Measurements from ENCODE around the gene PRKCE. TPM values are rescaled to one million over a fixed set of nuclear protein-coding genes. Genes with fewer than 3 reads are reported as not detected.

Gene PRKCE
- total RNA-seq, 2 donors from 2014 or later, result 7.3 to 20.8 TPM

- H3K36me3 ChIP-seq (replicated peaks in 1 of 2; ENCODE audit: insufficient read depth in 1 of 2, low read depth in 2 of 2), result no peaks in the 10 kb centered on the region
- TF ChIP-seq CTCF (IDR thresholded peaks at IDR 0.05), result no peak
- TF ChIP-seq POLR2A (IDR thresholded peaks at IDR 0.05), result no peak
- no peak overlapping the region for H3K27ac ChIP-seq
- no peaks in the 10 kb centered on the region for H3K27me3 ChIP-seq
- DNase-seq (no peak), ATAC-seq (no peak)
- 45 to 49% methylated on average over 4 of the region's 4 CpGs for WGBS, 2 donors
- no peaks in the 10 kb centered on the region for H3K9me3 ChIP-seq
- peaks cover 18% of the 10 kb centered on the region for H3K4me1 ChIP-seq
- intact Hi-C loops (cut with DNase I), result no loop called here
- H3K4me3 ChIP-seq, result no peak overlapping the region
Measured at GRCh38 chr2:45808294-45808800, 156.9 kb downstream of the PRKCE start.

- Histone ChIP-seq H3K27ac (no peak overlapping the region), H3K36me3 (replicated peaks in 1 of 2; ENCODE audit: insufficient read depth in 1 of 2, low read depth in 2 of 2) (no peaks in the 10 kb centered on the region), H3K9me3 (no peaks in the 10 kb centered on the region), H3K4me1 (peaks cover 18% of the 10 kb centered on the region), H3K27me3 (no peaks in the 10 kb centered on the region), H3K4me3 (no peak overlapping the region)
- no peak for TF ChIP-seq POLR2A (IDR thresholded peaks at IDR 0.05)
- no peak for TF ChIP-seq CTCF (IDR thresholded peaks at IDR 0.05)
- ATAC-seq, result no peak
- no peak for DNase-seq
- intact Hi-C loops (cut with DNase I), result no loop called here
- WGBS, 2 donors, result 29 to 31% methylated on average over 4 of the region's 4 CpGs
Measured at GRCh38 chr2:45809205-45809604, 157.7 kb downstream of the PRKCE start.

DNA sequence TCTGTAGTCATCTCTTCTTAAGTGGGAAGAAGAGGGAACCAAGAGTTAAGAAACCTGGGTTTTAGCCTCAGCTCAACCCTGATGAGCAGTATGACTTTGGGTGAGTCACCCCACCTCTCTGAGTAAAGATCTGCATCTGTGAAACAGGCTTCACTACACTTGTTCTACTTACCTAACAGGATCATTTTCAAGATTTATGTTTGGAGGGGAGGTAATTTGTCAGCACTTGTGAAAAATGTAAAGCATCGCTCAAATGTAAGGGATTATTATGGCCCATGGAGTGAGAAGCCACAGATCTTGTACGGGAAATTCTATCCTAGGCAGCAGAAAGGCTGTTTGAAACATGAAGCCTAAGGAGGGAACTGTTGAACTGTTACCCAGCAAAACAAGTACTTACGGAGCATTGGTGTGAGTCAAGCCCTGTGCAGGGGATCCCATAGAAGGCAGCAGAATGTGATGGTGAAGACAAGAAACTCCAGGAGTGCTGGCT lies 160.6 kb downstream of the PRKCE start:
- no peaks in the 10 kb centered on the region for H3K9me3 ChIP-seq
- no peak for ATAC-seq
- no peak for TF ChIP-seq POLR2A (IDR thresholded peaks at IDR 0.05)
- no peak for TF ChIP-seq CTCF (IDR thresholded peaks at IDR 0.05)
- H3K4me3 ChIP-seq, result no peak overlapping the region
- H3K27ac ChIP-seq, result no peak overlapping the region
- no peaks in the 10 kb centered on the region for H3K27me3 ChIP-seq
- no peak for DNase-seq
- peaks cover 43% of the 10 kb centered on the region for H3K4me1 ChIP-seq
- intact Hi-C loops (cut with DNase I), result no loop called here
- WGBS, 2 donors, result 96% methylated on average over 3 of the region's 3 CpGs
- no peaks in the 10 kb centered on the region for H3K36me3 ChIP-seq (replicated peaks in 1 of 2; ENCODE audit: insufficient read depth in 1 of 2, low read depth in 2 of 2)

DNA sequence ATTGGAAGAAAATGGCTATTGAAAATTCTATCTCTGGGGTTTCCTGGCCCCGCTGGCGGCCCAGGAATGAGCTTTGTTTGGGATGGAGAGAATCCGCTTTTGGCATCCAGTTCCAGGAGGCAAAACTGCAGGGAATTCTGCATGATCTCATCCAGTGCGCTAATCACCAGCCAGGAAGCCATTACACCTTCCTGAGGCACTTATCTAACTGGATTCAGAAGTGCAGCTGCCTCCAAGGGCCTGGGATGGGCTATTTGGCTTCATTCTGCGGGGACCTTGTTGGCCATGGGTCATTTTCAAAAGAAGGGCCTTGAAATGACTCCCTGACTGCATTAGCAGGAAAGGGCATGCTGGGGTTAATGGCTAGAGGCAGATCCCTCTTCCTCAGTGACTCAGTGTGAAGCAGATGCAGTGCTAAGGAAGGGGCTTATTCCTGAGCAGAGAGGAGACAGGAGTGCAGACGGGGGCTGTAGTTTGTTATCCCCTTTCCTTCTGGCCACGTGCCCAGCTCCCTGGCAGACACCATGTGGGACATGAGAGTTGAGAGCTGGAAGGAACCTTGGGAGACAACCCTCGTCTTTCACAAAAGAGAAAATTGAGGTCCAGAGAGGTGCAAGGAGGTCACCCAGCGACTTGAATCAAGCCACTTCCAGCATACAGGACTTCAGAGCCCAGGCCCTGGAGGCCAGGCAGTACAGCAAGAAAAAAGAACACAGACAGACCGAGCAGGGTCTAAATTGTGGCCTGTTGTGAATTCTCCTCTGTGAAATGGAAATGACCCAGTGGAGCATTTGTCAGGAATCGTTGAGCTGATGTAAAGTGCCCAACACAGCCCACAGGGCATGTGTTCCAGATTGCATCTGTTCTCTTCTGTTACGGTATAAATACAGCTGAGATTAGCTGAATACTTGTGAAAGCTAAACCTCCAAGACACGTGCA lies 161.8 kb downstream of the PRKCE start:
- DNase-seq (peak in 1 of 4 donors; percentile 36), ATAC-seq (peak; percentile 5)
- Histone ChIP-seq H3K4me3 (no peak overlapping the region), H3K4me1 (peaks cover 38% of the 10 kb centered on the region), H3K9me3 (no peaks in the 10 kb centered on the region), H3K36me3 (replicated peaks in 1 of 2; ENCODE audit: insufficient read depth in 1 of 2, low read depth in 2 of 2) (no peaks in the 10 kb centered on the region), H3K27ac (peak overlapping the region in 1 of 4 donors; percentile 12), H3K27me3 (no peaks in the 10 kb centered on the region)
- intact Hi-C loops (cut with DNase I), result no loop called here
- 78 to 86% methylated on average over 12 to 13 of the region's 13 CpGs for WGBS, 2 donors
- no peak for TF ChIP-seq POLR2A (IDR thresholded peaks at IDR 0.05)
- no peak for TF ChIP-seq CTCF (IDR thresholded peaks at IDR 0.05)

Data from body of pancreas (tissue), 4 donors.